Osteoblast (primary cell): ENCODE measurements around the gene SLC16A9. TPM values are rescaled to one million over a fixed set of nuclear protein-coding genes. Genes with fewer than 3 reads are reported as not detected.
A peak's percentile ranks its signal among the peaks of the same experiment; 100 is the strongest.

Experiments
- DNase-seq: peaks from one replicate; pipeline ENCODE4 v3.0.0; 2011; ENCODE audit warnings: low spot score, mixed read lengths; ENCODE audit not compliant: insufficient read length; ENCODE audit errors: missing footprints
- H2AFZ ChIP-seq: 2 replicates; pipeline ENCODE4 v1.6.0; 2011; ENCODE audit warnings: mild to moderate bottlenecking, low read length
- H3K27ac ChIP-seq: 2 replicates; pipeline ENCODE4 v1.5.1; 2011; ENCODE audit warnings: mild to moderate bottlenecking, low read depth, low read length, moderate library complexity
- H3K27me3 ChIP-seq: 2 replicates; pipeline ENCODE4 v1.6.0; 2012; ENCODE audit warnings: mild to moderate bottlenecking, control low read depth, inconsistent platforms, low read length, moderate library complexity; ENCODE audit not compliant: insufficient read depth
- H3K36me3 ChIP-seq: 2 replicates; pipeline ENCODE4 v1.5.1; 2011; ENCODE audit warnings: mild to moderate bottlenecking, low read length, control low read depth, moderate library complexity; ENCODE audit not compliant: insufficient read depth
- H3K4me1 ChIP-seq: 2 replicates; pipeline ENCODE4 v1.5.1; 2011; ENCODE audit warnings: mild to moderate bottlenecking, low read length, control low read depth, moderate library complexity; ENCODE audit not compliant: insufficient read depth
- H3K4me2 ChIP-seq: 2 replicates; pipeline ENCODE4 v1.6.0; 2011; ENCODE audit warnings: mild to moderate bottlenecking, low read length; ENCODE audit not compliant: insufficient read depth
- H3K4me3 ChIP-seq: fragments of 200-600 bp; sonication (generic); 3 replicates; pipeline ENCODE4 v1.5.1; 2012; ENCODE audit warnings: mild to moderate bottlenecking, low read length, inconsistent platforms; ENCODE audit not compliant: insufficient read depth
- H3K79me2 ChIP-seq: 2 replicates; pipeline ENCODE4 v1.6.0; 2012; ENCODE audit warnings: mild to moderate bottlenecking, low read length, control low read depth, inconsistent platforms; ENCODE audit not compliant: insufficient read depth
- H3K9me3 ChIP-seq: 2 replicates; pipeline ENCODE4 v1.5.1; 2011; ENCODE audit warnings: low read depth, low read length, control low read depth
- H4K20me1 ChIP-seq: 2 replicates; pipeline ENCODE4 v1.6.0; 2012; ENCODE audit warnings: mild to moderate bottlenecking, low read length, control low read depth; ENCODE audit not compliant: insufficient read depth
- total RNA-seq: library from RNA; depleted of rRNA; stranded (reverse); fragments of >200 nt; gene quantifications from 2 replicates; pipeline ENCODE4 v1.2.3, GENCODE V29; 2012
- TF ChIP-seq, protein P1 (sequence below): IDR thresholded peaks from 2 replicates; pipeline ENCODE4 v1.5.1; 2011; ENCODE audit warnings: mild to moderate bottlenecking, low read depth, low read length, moderate library complexity; ENCODE audit errors: extremely low read depth

SLC16A9 gene
- total RNA-seq, 1 donor, result 0.72 TPM

- DNase-seq, result no peak
- Histone ChIP-seq H3K4me1 (peaks cover 5% of the 10 kb centered on the region), H3K4me2 (no peak overlapping the region), H3K9me3 (no peaks in the 10 kb centered on the region), H2AFZ (no peak overlapping the region), H3K27ac (no peak overlapping the region), H3K36me3 (no peaks in the 10 kb centered on the region), H3K27me3 (no peaks in the 10 kb centered on the region), H4K20me1 (no peaks in the 10 kb centered on the region), H3K79me2 (no peaks in the 10 kb centered on the region), H3K4me3 (no peak overlapping the region)
- TF ChIP-seq, protein P1, sequence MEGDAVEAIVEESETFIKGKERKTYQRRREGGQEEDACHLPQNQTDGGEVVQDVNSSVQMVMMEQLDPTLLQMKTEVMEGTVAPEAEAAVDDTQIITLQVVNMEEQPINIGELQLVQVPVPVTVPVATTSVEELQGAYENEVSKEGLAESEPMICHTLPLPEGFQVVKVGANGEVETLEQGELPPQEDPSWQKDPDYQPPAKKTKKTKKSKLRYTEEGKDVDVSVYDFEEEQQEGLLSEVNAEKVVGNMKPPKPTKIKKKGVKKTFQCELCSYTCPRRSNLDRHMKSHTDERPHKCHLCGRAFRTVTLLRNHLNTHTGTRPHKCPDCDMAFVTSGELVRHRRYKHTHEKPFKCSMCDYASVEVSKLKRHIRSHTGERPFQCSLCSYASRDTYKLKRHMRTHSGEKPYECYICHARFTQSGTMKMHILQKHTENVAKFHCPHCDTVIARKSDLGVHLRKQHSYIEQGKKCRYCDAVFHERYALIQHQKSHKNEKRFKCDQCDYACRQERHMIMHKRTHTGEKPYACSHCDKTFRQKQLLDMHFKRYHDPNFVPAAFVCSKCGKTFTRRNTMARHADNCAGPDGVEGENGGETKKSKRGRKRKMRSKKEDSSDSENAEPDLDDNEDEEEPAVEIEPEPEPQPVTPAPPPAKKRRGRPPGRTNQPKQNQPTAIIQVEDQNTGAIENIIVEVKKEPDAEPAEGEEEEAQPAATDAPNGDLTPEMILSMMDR, result no peak
These were observed 26.4 kb downstream of the SLC16A9 start for GRCh38 chr10:59682986-59683937.

GRCh38 chr10:59680199-59680598 is 29.5 kb downstream of the SLC16A9 start:
- H4K20me1 ChIP-seq, result no peaks in the 10 kb centered on the region
- H3K9me3 ChIP-seq, result no peaks in the 10 kb centered on the region
- H3K27ac ChIP-seq, result no peak overlapping the region
- H2AFZ ChIP-seq, result no peak overlapping the region
- no peaks in the 10 kb centered on the region for H3K36me3 ChIP-seq
- H3K79me2 ChIP-seq, result no peaks in the 10 kb centered on the region
- TF ChIP-seq, protein P1, result no peak
- H3K27me3 ChIP-seq, result no peaks in the 10 kb centered on the region
- no peak overlapping the region for H3K4me3 ChIP-seq
- no peak for DNase-seq
- no peak overlapping the region for H3K4me2 ChIP-seq
- H3K4me1 ChIP-seq, result peaks cover 5% of the 10 kb centered on the region

DNA sequence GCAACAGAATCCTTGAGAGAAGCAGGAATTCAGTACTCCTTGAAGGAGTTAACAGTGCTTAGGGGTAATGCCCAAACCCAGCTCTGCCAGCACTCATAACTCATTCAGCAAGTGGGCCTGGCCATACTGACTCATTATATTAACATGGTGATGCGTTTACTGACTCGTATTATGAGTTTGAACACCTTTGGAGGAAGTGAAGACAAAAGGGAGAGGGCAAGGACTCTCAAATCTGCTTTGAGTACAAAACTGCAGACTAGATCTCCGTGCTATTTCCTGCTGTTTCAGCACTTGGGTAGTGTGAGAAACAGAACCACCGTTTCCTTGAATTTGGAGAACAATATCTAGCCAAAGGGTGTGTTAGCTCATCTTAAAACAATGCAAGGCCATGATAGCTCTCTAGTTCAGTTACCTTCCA is 30.8 kb downstream of the SLC16A9 start:
- peak overlapping the region; percentile 60 for H2AFZ ChIP-seq
- H3K36me3 ChIP-seq, result no peaks in the 10 kb centered on the region
- H3K27me3 ChIP-seq, result no peaks in the 10 kb centered on the region
- no peaks in the 10 kb centered on the region for H3K79me2 ChIP-seq
- no peaks in the 10 kb centered on the region for H4K20me1 ChIP-seq
- H3K9me3 ChIP-seq, result no peaks in the 10 kb centered on the region
- H3K27ac ChIP-seq, result no peak overlapping the region
- TF ChIP-seq, protein P1, result no peak
- peaks cover 9% of the 10 kb centered on the region for H3K4me1 ChIP-seq
- no peak overlapping the region for H3K4me3 ChIP-seq
- H3K4me2 ChIP-seq, result no peak overlapping the region
- DNase-seq, result no peak

DNA sequence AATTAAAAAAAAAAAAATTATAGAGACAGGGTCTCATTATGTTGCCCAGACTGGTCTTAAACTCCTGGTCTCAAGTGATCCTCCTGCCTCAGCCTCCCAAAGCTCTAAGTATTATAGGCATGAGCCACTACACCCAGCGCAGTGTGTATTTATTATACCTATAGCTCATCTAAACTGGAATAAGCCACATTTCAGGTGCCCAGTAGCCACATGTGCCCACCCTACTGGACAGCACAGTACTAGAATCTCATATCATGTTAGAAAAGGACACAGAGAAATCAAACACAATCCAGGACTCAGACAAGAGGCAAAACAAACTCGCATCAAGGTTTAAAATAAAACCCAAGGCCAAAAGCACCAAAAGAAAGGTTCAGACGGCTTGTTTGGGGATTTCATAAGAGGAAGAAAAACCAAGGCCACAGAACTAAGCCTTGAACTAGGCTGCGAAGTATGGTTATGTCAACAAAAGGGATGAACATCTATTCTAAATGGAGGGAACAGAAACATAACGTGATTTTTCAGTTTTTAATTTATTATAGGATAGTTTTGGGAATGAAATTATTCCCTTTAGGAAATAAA is 32.3 kb downstream of the SLC16A9 start:
- Histone ChIP-seq H2AFZ (no peak overlapping the region), H3K27me3 (no peaks in the 10 kb centered on the region), H3K79me2 (no peaks in the 10 kb centered on the region), H3K4me3 (no peak overlapping the region), H3K4me1 (peaks cover 9% of the 10 kb centered on the region), H3K4me2 (no peak overlapping the region), H3K27ac (no peak overlapping the region), H3K9me3 (no peaks in the 10 kb centered on the region), H4K20me1 (no peaks in the 10 kb centered on the region), H3K36me3 (no peaks in the 10 kb centered on the region)
- no peak for DNase-seq
- TF ChIP-seq, protein P1, result no peak
